ENCODE data around the gene VAPB.
"Not testable (repeated sequence)": the region's sequence is repeated elsewhere in the genome, so short reads cannot be mapped to it uniquely, and the experiment has no call there.

GRCh38 chr20:58373296-58373695 is 15.7 kb upstream of the VAPB start:
- not testable (repeated sequence) for TF ChIP-seq CTCF (IDR thresholded peaks at IDR 0.05; ENCODE audit: low read depth, low read length); EZH2phosphoT487 (IDR thresholded peaks at IDR 0.05; ENCODE audit: low read depth)

Measured in OCI-LY3 (cell line).